HG02973 (cell line): ENCODE results near the gene ANKRD33B.

Experiments
- ATAC-seq: cut with Tn5 transposase; IDR thresholded peaks from one replicate; pipeline ENCODE4 v1.9.1; 2021; ENCODE audit warnings: moderate library complexity; ENCODE audit not compliant: unreplicated experiment

The ANKRD33B gene

GRCh38 chr5:10671041-10672008, 107.5 kb downstream of the ANKRD33B start:
- no peak for ATAC-seq

GRCh38 chr5:10672146-10673016, 108.5 kb downstream of the ANKRD33B start:
- no peak for ATAC-seq

- ATAC-seq: no peak
Observed at GRCh38 chr5:10673017-10673389, 109.1 kb downstream of the ANKRD33B start.

- no peak for ATAC-seq
Observed at GRCh38 chr5:10673407-10673806, 109.5 kb downstream of the ANKRD33B start.

GRCh38 chr5:10674096-10674495, 110.2 kb downstream of the ANKRD33B start:
- no peak for ATAC-seq

- ATAC-seq: no peak
Observed at GRCh38 chr5:10674582-10674981, 110.7 kb downstream of the ANKRD33B start.

- ATAC-seq: no peak
Observed at GRCh38 chr5:10675177-10675700, 111.4 kb downstream of the ANKRD33B start.

GRCh38 chr5:10676224-10676623, 112.4 kb downstream of the ANKRD33B start:
- ATAC-seq: no peak

GRCh38 chr5:10676946-10677345, 113.1 kb downstream of the ANKRD33B start:
- no peak for ATAC-seq

GRCh38 chr5:10677533-10677932, 113.7 kb downstream of the ANKRD33B start:
- no peak for ATAC-seq

GRCh38 chr5:10678244-10678643, 114.4 kb downstream of the ANKRD33B start:
- no peak for ATAC-seq

GRCh38 chr5:10679336-10679988, 115.6 kb downstream of the ANKRD33B start:
- ATAC-seq: no peak

- no peak for ATAC-seq
Observed at GRCh38 chr5:10680876-10681481, 117.1 kb downstream of the ANKRD33B start.

GRCh38 chr5:10681731-10682679, 118.1 kb downstream of the ANKRD33B start:
- no peak for ATAC-seq

- no peak for ATAC-seq
Observed at GRCh38 chr5:10682801-10683525, 119.1 kb downstream of the ANKRD33B start.

- ATAC-seq: peak; percentile 71
Observed at GRCh38 chr5:10684303-10685086, 120.6 kb downstream of the ANKRD33B start.

- ATAC-seq: peak; percentile 80
Observed at GRCh38 chr5:10685115-10685521, 121.2 kb downstream of the ANKRD33B start.

GRCh38 chr5:10686890-10687289, 123.0 kb downstream of the ANKRD33B start:
- ATAC-seq: no peak
